HepG2 (cell line): ENCODE measurements around the gene CCNF. TPM values are rescaled to one million over a fixed set of nuclear protein-coding genes. Genes with fewer than 3 reads are reported as not detected.

Experiments used
- ATAC-seq: fragments of 200-7000 bp; cut with Tn5 transposase; 3 replicates; pipeline ENCODE4 v1.9.1; 2020; ENCODE audit warnings: mild to moderate bottlenecking, moderate library complexity
- BruUV-seq: library from RNA; stranded (reverse); fragments of 400-500 nt; replicated peaks from 2 replicates; lab custom pipeline; 2021; lab: Mats Ljungman, UMichigan
- CTCF ChIA-PET: fragments of 300-600 bp; formaldehyde crosslinking; extraction: SDS; loops from one replicate; lab custom pipeline; 2021; ENCODE audit warnings: low total read pairs, inconsistent platforms, low intra/inter-chr PET ratio; lab: Yijun Ruan, JAX
- POLR2A ChIA-PET: fragments of 350-600 bp; sonication (Branson Sonifier 250); formaldehyde crosslinking; loops from one replicate; lab custom pipeline; 2020; ENCODE audit warnings: antibody characterized with exemption, inconsistent platforms; lab: Yijun Ruan, JAX
- DNase-seq: peaks from one replicate; pipeline ENCODE4 v3.0.0-alpha.2; 2015; ENCODE audit warnings: low spot score
- FAIRE-seq: peaks from 3 replicates; lab custom pipeline; 2011; peaks lifted over from hg19 to GRCh38; lab: Jason Lieb, UNC
- H2AFZ ChIP-seq: one replicate; pipeline ENCODE4 v1.6.1; 2011; ENCODE audit warnings: low read length, inconsistent platforms
- H3K27ac ChIP-seq: fragments of 300-600 bp; 3 replicates; pipeline ENCODE4 v1.8.0; 2011; ENCODE audit warnings: mixed run types, mild to moderate bottlenecking, mixed read lengths, low read length, inconsistent platforms; ENCODE audit not compliant: insufficient read depth; ENCODE audit errors: extremely low read length
- H3K27me3 ChIP-seq, 2 experiments: fragments of 200-600 bp in 1 of 2; 2 replicates in 1 of 2; 3 replicates in 1 of 2; pipeline versions ENCODE4 v1.6.0 to v1.8.0; 2011; ENCODE audit warnings: low read length in 2 of 2, mild to moderate bottlenecking in 2 of 2, moderate library complexity in 2 of 2, inconsistent platforms in 1 of 2; ENCODE audit not compliant: insufficient read depth in 2 of 2, control insufficient read depth in 1 of 2
- H3K36me3 ChIP-seq, 2 experiments: fragments of 200-600 bp in 1 of 2; replicated peaks in 1 of 2; 2 replicates in 1 of 2; 3 replicates in 1 of 2; pipeline versions ENCODE4 v1.5.1 to v1.8.0; 2011; ENCODE audit warnings: low read length in 2 of 2, inconsistent platforms in 1 of 2; ENCODE audit not compliant: insufficient read depth in 2 of 2, control insufficient read depth in 1 of 2
- H3K4me1 ChIP-seq: 2 replicates; pipeline ENCODE4 v1.5.1; 2012; ENCODE audit warnings: low read length, inconsistent platforms; ENCODE audit not compliant: insufficient read depth
- H3K4me2 ChIP-seq: 2 replicates; pipeline ENCODE4 v1.6.0; 2011; ENCODE audit warnings: low read depth, low read length, inconsistent platforms
- H3K4me3 ChIP-seq, 3 experiments: fragments of 200-600 bp in 1 of 3; sonication (generic), shearing (Covaris generic) in 1 of 3; replicated peaks in 1 of 3; 2 replicates each; pipeline ENCODE4 v1.5.1; 2011 to 2016; ENCODE audit warnings: low read length in 3 of 3, inconsistent platforms in 2 of 3, low read depth in 2 of 3, mild to moderate bottlenecking in 2 of 3, control low read depth in 1 of 3, mixed read lengths in 1 of 3; ENCODE audit not compliant: insufficient read depth in 1 of 3
- H3K79me2 ChIP-seq: one replicate; pipeline ENCODE4 v1.6.1; 2011; ENCODE audit warnings: low read length, inconsistent platforms; ENCODE audit not compliant: insufficient read depth
- H3K9ac ChIP-seq: 2 replicates; pipeline ENCODE4 v1.6.0; 2011; ENCODE audit warnings: mild to moderate bottlenecking, low read depth, low read length, inconsistent platforms; ENCODE audit not compliant: insufficient read depth
- H3K9me3 ChIP-seq: 2 replicates; pipeline ENCODE4 v1.5.1; 2012; ENCODE audit warnings: mild to moderate bottlenecking, low read length
- H4K20me1 ChIP-seq: 2 replicates; pipeline ENCODE4 v1.6.0; 2011; ENCODE audit warnings: inconsistent platforms, mild to moderate bottlenecking, low read length, moderate library complexity; ENCODE audit not compliant: insufficient read depth
- ASH2L ChIP-seq: fragments of 300-600, 200-600 bp; sonication (generic); IDR thresholded peaks from 2 replicates; pipeline ENCODE4 v1.7.0; 2017; ENCODE audit warnings: low read depth, mild to moderate bottlenecking, moderate library complexity, mixed read lengths, low read length; ENCODE audit not compliant: insufficient read length
- EHMT2 ChIP-seq: fragments of 200-600 bp; sonication (generic); IDR thresholded peaks from 2 replicates; pipeline ENCODE4 v1.7.0; 2017; ENCODE audit warnings: antibody characterized with exemption, low read depth, low read length, borderline replicate concordance
- FOXO1 ChIP-seq: sonication (generic); formaldehyde crosslinking; IDR thresholded peaks from 2 replicates; pipeline ENCODE4 v1.4.0; 2020; ENCODE audit warnings: missing genetic modification reagents
- GABPA ChIP-seq, 2 experiments: IDR thresholded peaks; 2 replicates each; pipeline ENCODE4 v1.6.1; 2011 to 2016; ENCODE audit warnings: low read depth in 2 of 2, low read length in 1 of 2, missing biosample characterization in 1 of 2, missing genetic modification characterization in 1 of 2
- HOXD1 ChIP-seq: sonication (generic); formaldehyde crosslinking; IDR thresholded peaks from 2 replicates; pipeline ENCODE4 v1.5.0; 2020; ENCODE audit warnings: missing genetic modification reagents
- ONECUT2 ChIP-seq: sonication (generic); formaldehyde crosslinking; IDR thresholded peaks from 2 replicates; pipeline ENCODE4 v1.4.0; 2020; ENCODE audit warnings: missing genetic modification reagents
- SAP130 ChIP-seq: IDR thresholded peaks from 2 replicates; pipeline ENCODE4 v1.6.1; 2016; ENCODE audit warnings: low read depth
- ZNF776 ChIP-seq: sonication (generic); formaldehyde crosslinking; IDR thresholded peaks from 2 replicates; pipeline ENCODE4 v1.4.0; 2020; ENCODE audit warnings: mild to moderate bottlenecking, missing genetic modification reagents
- WGBS: methylation state at CpG from one replicate; pipeline ENCODE4 v1.1.6; 2017; ENCODE audit warnings: low lambda C conversion rate; 5-methylcytosine and 5-hydroxymethylcytosine counted together
- in situ Hi-C: cut with HindIII; loops from 2 replicates; pipeline ENCODE4 v1.10.0; 2017; ENCODE audit warnings: low pct_unique_long_range_greater_than_20kb; ENCODE audit not compliant: extremely low pct_ligation_motif_present
- intact Hi-C: fragments of 100-400 bp; cut with micrococcal nuclease; formaldehyde crosslinking; loops from one replicate; pipeline ENCODE4 v1.10.0; 2022; ENCODE audit not compliant: unreplicated experiment
- polyA plus RNA-seq, 8 experiments: library from polyadenylated mRNA; depleted of rRNA in 3 of 8; stranded (reverse) in 7 of 8; unstranded in 1 of 8; fragments of >200 nt; fragmentation: Illumina TruSeq in 4 of 8; extraction: Trizol in 4 of 8; gene quantifications; 2 replicates each; pipeline versions ENCODE4 v1.2.1 to v1.2.3, GENCODE V29; 2011 to 2016; ENCODE audit warnings: low read depth in 4 of 8, missing spikeins in 1 of 8, mixed read lengths in 1 of 8; ENCODE audit not compliant: insufficient read depth in 1 of 8
- total RNA-seq, 5 experiments: library from RNA; depleted of rRNA; stranded (reverse); fragments of >200 nt; fragmentation: Illumina TruSeq; extraction: Trizol; gene quantifications; 2 replicates each; pipeline ENCODE4 v1.2.3, GENCODE V29; 2016; ENCODE audit warnings: low read depth in 1 of 5
- TF ChIP-seq, protein P1 (sequence below): sonication (generic); formaldehyde crosslinking; conservative IDR thresholded peaks from 2 replicates; pipeline ENCODE4 v1.4.0; 2020; ENCODE audit warnings: mild to moderate bottlenecking, missing genetic modification reagents, moderate library complexity

The CCNF gene
- total and polyA plus RNA-seq, 2 of the 13 experiments (the other 11 are each of a cell fraction or from before 2014, with no cell fraction given) = 6.4 to 22.8 TPM

DNA sequence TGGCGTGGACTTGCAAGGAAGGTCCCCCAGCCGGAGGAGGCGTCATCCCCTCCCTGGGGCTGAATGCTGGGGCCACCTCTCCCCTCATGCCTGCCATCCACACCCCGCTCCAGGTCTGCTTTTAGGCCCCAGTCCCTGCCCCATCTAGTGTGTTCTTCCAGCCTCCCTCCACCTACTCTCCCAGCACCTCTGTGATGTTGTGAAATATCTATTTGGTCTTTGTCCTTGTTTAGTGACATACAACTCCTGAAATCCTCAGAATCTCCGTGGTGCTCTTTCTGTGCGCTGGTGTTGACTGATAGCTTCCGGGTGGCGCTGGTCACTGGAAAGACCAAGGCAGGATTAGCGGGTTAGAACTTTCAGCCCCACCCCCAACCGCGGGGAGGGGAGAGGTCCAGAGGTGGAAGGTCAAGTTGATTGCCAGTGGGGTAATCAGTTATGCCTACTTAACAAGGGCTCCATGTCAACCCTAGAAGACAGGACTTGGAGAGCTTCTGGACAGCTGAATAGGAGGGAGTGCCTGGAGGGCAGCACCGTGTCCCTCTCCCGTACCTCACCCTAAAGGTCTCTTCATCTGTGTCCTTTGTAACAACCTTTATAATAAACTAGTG is 55.8 kb downstream of the CCNF start (continued):
- peak; percentile 69 for TF ChIP-seq ASH2L
- TF ChIP-seq SAP130 (CRISPR knock-in tag) = peak; percentile 95
- peak; percentile 72; the same call in 1 of the 2 replicates for TF ChIP-seq HOXD1 (CRISPR knock-in tag)
- TF ChIP-seq, protein P1, sequence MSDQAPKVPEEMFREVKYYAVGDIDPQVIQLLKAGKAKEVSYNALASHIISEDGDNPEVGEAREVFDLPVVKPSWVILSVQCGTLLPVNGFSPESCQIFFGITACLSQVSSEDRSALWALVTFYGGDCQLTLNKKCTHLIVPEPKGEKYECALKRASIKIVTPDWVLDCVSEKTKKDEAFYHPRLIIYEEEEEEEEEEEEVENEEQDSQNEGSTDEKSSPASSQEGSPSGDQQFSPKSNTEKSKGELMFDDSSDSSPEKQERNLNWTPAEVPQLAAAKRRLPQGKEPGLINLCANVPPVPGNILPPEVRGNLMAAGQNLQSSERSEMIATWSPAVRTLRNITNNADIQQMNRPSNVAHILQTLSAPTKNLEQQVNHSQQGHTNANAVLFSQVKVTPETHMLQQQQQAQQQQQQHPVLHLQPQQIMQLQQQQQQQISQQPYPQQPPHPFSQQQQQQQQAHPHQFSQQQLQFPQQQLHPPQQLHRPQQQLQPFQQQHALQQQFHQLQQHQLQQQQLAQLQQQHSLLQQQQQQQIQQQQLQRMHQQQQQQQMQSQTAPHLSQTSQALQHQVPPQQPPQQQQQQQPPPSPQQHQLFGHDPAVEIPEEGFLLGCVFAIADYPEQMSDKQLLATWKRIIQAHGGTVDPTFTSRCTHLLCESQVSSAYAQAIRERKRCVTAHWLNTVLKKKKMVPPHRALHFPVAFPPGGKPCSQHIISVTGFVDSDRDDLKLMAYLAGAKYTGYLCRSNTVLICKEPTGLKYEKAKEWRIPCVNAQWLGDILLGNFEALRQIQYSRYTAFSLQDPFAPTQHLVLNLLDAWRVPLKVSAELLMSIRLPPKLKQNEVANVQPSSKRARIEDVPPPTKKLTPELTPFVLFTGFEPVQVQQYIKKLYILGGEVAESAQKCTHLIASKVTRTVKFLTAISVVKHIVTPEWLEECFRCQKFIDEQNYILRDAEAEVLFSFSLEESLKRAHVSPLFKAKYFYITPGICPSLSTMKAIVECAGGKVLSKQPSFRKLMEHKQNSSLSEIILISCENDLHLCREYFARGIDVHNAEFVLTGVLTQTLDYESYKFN (CRISPR knock-in tag) = peak; percentile 92
- TF ChIP-seq ONECUT2 (CRISPR knock-in tag) = peak; percentile 26; the same call in 1 of the 2 replicates

DNA sequence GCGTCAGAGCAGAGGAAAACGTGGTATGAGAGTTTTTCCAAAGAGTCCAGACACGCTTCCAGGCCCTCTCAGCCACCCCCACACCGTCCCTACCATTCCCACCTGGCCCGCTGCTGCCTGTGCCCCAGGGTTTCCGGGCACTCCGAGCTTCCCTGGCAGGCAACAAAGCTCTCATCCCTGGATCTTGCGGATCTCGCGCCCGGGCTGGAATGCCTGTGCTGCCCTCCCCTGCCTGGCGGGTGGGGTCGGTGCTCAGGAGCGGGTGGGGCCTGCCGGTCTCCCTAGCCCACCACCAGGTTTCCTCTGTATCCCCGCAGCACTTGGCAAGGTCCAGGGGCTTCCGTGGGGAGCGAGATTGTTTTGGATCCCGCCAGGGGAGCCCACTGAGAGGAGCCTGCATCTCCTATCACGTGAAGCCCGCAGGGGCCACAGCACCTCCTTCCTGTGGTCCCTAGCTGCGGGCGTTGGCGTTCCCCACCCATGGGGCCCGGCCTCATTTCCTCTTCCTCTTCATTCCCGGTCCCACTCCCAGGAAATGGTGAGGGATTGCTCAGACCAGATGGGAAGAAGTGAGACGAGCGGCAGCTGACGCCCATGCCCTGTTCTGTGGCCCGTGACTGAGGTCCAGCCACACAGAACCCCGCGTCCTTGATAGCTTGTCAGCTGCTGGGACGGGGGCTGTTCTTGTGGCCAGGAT is 56.7 kb downstream of the CCNF start:
- peaks cover 31% of the 10 kb centered on the region for H4K20me1 ChIP-seq
- no peak overlapping the region for H3K4me2 ChIP-seq
- DNase-seq (no peak), FAIRE-seq (no peak), ATAC-seq (no peak)
- intact Hi-C loops = no loop called here
- H3K36me3 ChIP-seq = peaks cover 0 to 2% of the 10 kb centered on the region in 2 experiments; a peak in 1 of 5 replicates
- ChIA-PET CTCF (no interaction called here), POLR2A (interaction anchor here (1.0 kb wide), 1 partner anchor 234 kb away, joined by 5 read pairs; the partner anchor contains the start of gene ECI1)
- no peaks in the 10 kb centered on the region for H3K9me3 ChIP-seq
- BruUV-seq = no TSS peak
- H3K27me3 ChIP-seq = no peaks in the 10 kb centered on the region
- no peak overlapping the region for H3K4me3 ChIP-seq
- H3K4me1 ChIP-seq = peaks cover 61% of the 10 kb centered on the region
- no peak overlapping the region for H2AFZ ChIP-seq
- in situ Hi-C loops = no loop called here
- H3K9ac ChIP-seq = no peak overlapping the region
- TF ChIP-seq EHMT2 = no peak
- no peak for TF ChIP-seq ZNF776 (CRISPR knock-in tag)
- TF ChIP-seq GABPA (IDR thresholded peaks at IDR 0.05; ENCODE audit: low read depth, low read length) = 0 out of 2 replicates have a peak, but pooled peaks have one; percentile 0
- no peak for TF ChIP-seq GABPA (CRISPR knock-in tag; IDR thresholded peaks at IDR 0.05; ENCODE audit: low read depth)
- TF ChIP-seq FOXO1 (CRISPR knock-in tag) = no peak
- 99% methylated on average over 12 of the region's 33 CpGs for WGBS
- H3K79me2 ChIP-seq = peaks cover 42% of the 10 kb centered on the region
- H3K27ac ChIP-seq = no peak overlapping the region
